ENCODE data around the gene ZNRF3. TPM values are rescaled to one million over a fixed set of nuclear protein-coding genes. Genes with fewer than 3 reads are reported as not detected.

The ZNRF3 gene
- total and polyA plus RNA-seq, 2 experiments from 2014 or later = 11.1 to 32.2 TPM

DNA sequence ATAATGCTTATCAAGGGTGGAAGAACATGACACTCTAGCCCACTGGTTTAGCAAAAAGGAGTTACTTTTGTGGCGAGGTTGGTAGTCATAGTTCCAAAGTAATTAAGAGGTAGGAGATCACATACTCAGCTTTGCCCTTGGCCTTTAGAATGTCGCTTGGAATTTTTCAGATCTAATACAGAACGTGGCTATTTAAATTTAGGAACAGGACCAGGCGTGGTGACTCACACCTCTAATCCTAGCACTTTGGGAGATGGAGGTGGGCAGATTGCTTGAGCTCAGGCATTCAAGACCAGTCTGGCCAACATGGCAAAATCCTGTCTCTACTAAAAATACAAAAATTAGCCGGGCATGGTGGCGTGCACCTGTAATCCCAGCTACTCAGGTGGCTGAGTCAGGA is 26.1 kb upstream of the ZNRF3 start:
- no peaks in the 10 kb centered on the region for H3K36me3 Mint-ChIP-seq (ENCODE audit: low read depth)
- Histone ChIP-seq H4K20me1 (replicated peaks; ENCODE audit: insufficient read depth) (no peaks in the 10 kb centered on the region), H2AFZ (no peak overlapping the region), H3K27me3 (ENCODE audit: insufficient read depth) (no peaks in the 10 kb centered on the region), H3K36me3 (ENCODE audit: insufficient read depth) (no peaks in the 10 kb centered on the region), H3K4me3 (no peak overlapping the region), H3F3A (replicated peaks; ENCODE audit: low read depth) (no peaks in the 10 kb centered on the region), H3K9me2 (ENCODE audit: insufficient read depth) (no peaks in the 10 kb centered on the region), H3K27ac (ENCODE audit: low read depth) (no peak overlapping the region), H3K4me2 (no peak overlapping the region), H3K79me2 (replicated peaks; ENCODE audit: insufficient read depth) (no peaks in the 10 kb centered on the region), H3K4me1 (ENCODE audit: insufficient read depth) (no peaks in the 10 kb centered on the region)
- no peak for ATAC-seq
- peaks cover 4% of the 10 kb centered on the region for H3K27me3 Mint-ChIP-seq (ENCODE audit: insufficient read depth, low read depth, poor library complexity)
- no peak for TF ChIP-seq EZH2 (IDR thresholded peaks at IDR 0.05; ENCODE audit: low read depth, unreplicated experiment)
- TF ChIP-seq, protein P1, sequence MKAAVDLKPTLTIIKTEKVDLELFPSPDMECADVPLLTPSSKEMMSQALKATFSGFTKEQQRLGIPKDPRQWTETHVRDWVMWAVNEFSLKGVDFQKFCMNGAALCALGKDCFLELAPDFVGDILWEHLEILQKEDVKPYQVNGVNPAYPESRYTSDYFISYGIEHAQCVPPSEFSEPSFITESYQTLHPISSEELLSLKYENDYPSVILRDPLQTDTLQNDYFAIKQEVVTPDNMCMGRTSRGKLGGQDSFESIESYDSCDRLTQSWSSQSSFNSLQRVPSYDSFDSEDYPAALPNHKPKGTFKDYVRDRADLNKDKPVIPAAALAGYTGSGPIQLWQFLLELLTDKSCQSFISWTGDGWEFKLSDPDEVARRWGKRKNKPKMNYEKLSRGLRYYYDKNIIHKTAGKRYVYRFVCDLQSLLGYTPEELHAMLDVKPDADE (IDR thresholded peaks at IDR 0.05) = no peak
- no peak for TF ChIP-seq ZNF462 (CRISPR knock-in tag; IDR thresholded peaks at IDR 0.05)
- TF ChIP-seq EZH2phosphoT487 (IDR thresholded peaks at IDR 0.05; ENCODE audit: unreplicated experiment) = no peak
- TF ChIP-seq CREB1 (CRISPR knock-in tag; IDR thresholded peaks at IDR 0.05; ENCODE audit: low read depth) = no peak
- TF ChIP-seq ZNF114 (CRISPR knock-in tag; IDR thresholded peaks at IDR 0.05) = no peak
- TF ChIP-seq ZNF331 (CRISPR knock-in tag; IDR thresholded peaks at IDR 0.05; ENCODE audit: low read depth) = no peak
- TF ChIP-seq NANOG (IDR thresholded peaks at IDR 0.05; ENCODE audit: borderline replicate concordance) = no peak
- TF ChIP-seq POLR2AphosphoS5 (IDR thresholded peaks at IDR 0.05; ENCODE audit: low read depth) = no peak
- TF ChIP-seq, protein P2, sequence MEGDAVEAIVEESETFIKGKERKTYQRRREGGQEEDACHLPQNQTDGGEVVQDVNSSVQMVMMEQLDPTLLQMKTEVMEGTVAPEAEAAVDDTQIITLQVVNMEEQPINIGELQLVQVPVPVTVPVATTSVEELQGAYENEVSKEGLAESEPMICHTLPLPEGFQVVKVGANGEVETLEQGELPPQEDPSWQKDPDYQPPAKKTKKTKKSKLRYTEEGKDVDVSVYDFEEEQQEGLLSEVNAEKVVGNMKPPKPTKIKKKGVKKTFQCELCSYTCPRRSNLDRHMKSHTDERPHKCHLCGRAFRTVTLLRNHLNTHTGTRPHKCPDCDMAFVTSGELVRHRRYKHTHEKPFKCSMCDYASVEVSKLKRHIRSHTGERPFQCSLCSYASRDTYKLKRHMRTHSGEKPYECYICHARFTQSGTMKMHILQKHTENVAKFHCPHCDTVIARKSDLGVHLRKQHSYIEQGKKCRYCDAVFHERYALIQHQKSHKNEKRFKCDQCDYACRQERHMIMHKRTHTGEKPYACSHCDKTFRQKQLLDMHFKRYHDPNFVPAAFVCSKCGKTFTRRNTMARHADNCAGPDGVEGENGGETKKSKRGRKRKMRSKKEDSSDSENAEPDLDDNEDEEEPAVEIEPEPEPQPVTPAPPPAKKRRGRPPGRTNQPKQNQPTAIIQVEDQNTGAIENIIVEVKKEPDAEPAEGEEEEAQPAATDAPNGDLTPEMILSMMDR (conservative IDR thresholded peaks at IDR 0.05; ENCODE audit: low read depth in 2 of 2) = no peak
- no peak for TF ChIP-seq STAT1 (IDR thresholded peaks at IDR 0.05; ENCODE audit: unreplicated experiment)
- TF ChIP-seq REST (IDR thresholded peaks at IDR 0.05; ENCODE audit: unreplicated experiment) = no peak
- no peak for TF ChIP-seq JUNB (IDR thresholded peaks at IDR 0.05; ENCODE audit: unreplicated experiment)
- no peak for DNase-seq (ENCODE audit: low spot score)
- H3K4me3 Mint-ChIP-seq = no peak overlapping the region
- H3K4me1 Mint-ChIP-seq = no peaks in the 10 kb centered on the region; the same call in 1 of the 3 replicates
- no peaks in the 10 kb centered on the region; the same call in 2 of the 3 replicates for H3K9me3 Mint-ChIP-seq
- no peak overlapping the region for H3K27ac Mint-ChIP-seq
